ENCODE measurements around the gene OR2B2.

OR2B2 gene

GRCh38 chr6:27866357-27867050 lies 45.7 kb downstream of the OR2B2 start:
- no peak overlapping the region for H2AK5ac ChIP-seq (ENCODE audit: low read length)
- H3K36me3 ChIP-seq (ENCODE audit: control insufficient read depth in 1 of 2, insufficient read depth in 2 of 2, low read length in 2 of 2), result no peaks in the 10 kb centered on the region
- no peak overlapping the region for H3K4ac ChIP-seq (ENCODE audit: low read depth, low read length)
- H3K79me2 ChIP-seq (ENCODE audit: control insufficient read depth, insufficient read depth, low read length, poor library complexity), result peaks cover 3% of the 10 kb centered on the region
- H3K9me3 ChIP-seq (ENCODE audit: insufficient read depth, low read depth, low read length), result peaks cover 4% of the 10 kb centered on the region
- H4K8ac ChIP-seq (ENCODE audit: low read depth, low read length), result peak overlapping the region; percentile 1
- peak overlapping the region; percentile 7 for H3K18ac ChIP-seq (ENCODE audit: low read length)
- H3K79me1 ChIP-seq (ENCODE audit: low read length), result peaks cover 12% of the 10 kb centered on the region
- H4K12ac ChIP-seq (ENCODE audit: low read depth, low read length), result no peak overlapping the region
- peak overlapping the region; percentile 98 for H3K4me2 ChIP-seq (ENCODE audit: low read length)
- peak overlapping the region; percentile 47 for H3K14ac ChIP-seq (ENCODE audit: low read length)
- H2BK12ac ChIP-seq (ENCODE audit: low read length), result no peak overlapping the region
- H2BK120ac ChIP-seq (ENCODE audit: insufficient read depth, low read length, poor library complexity), result peak overlapping the region; percentile 33
- peak overlapping the region; percentile 75 for H3K27ac ChIP-seq (ENCODE audit: low read depth, low read length)
- peak overlapping the region; percentile 76 for H3K4me3 ChIP-seq (ENCODE audit: low read depth, low read length)
- peak overlapping the region; percentile 22 for H2BK5ac ChIP-seq (ENCODE audit: low read depth, low read length, poor library complexity)
- H3K27me3 ChIP-seq (ENCODE audit: insufficient read depth, low read length), result no peaks in the 10 kb centered on the region
- H3K9ac ChIP-seq (ENCODE audit: low read length), result peak overlapping the region; percentile 94
- H3K4me1 ChIP-seq (ENCODE audit: control insufficient read depth in 1 of 2, insufficient read depth in 2 of 2, low read length in 2 of 2), result peaks cover 2 to 8% of the 10 kb centered on the region in 2 experiments
- H4K91ac ChIP-seq (ENCODE audit: low read depth, low read length), result peak overlapping the region; percentile 0
- no peak overlapping the region for H3K23ac ChIP-seq (ENCODE audit: low read length)
- no peak overlapping the region for H2AFZ ChIP-seq (ENCODE audit: insufficient read depth, low read length, poor library complexity)
- peak in 1 of 2 donors; percentile 84 for DNase-seq
- no CpG with 5 or more reads among the region's 27 CpGs for WGBS (ENCODE audit: extremely low coverage, insufficient coverage, insufficient read length)

GRCh38 chr6:27865850-27866356 lies 46.3 kb downstream of the OR2B2 start:
- peaks cover 2 to 5% of the 10 kb centered on the region in 2 experiments for H3K4me1 ChIP-seq (ENCODE audit: control insufficient read depth in 1 of 2, insufficient read depth in 2 of 2, low read length in 2 of 2)
- DNase-seq, result no peak
- H2BK120ac ChIP-seq (ENCODE audit: insufficient read depth, low read length, poor library complexity), result no peak overlapping the region
- H3K4me3 ChIP-seq (ENCODE audit: low read depth, low read length), result peak overlapping the region; percentile 66
- peak overlapping the region; percentile 98 for H3K4me2 ChIP-seq (ENCODE audit: low read length)
- no peak overlapping the region for H3K23ac ChIP-seq (ENCODE audit: low read length)
- H4K8ac ChIP-seq (ENCODE audit: low read depth, low read length), result peak overlapping the region; percentile 13
- peak overlapping the region; percentile 34 for H3K9ac ChIP-seq (ENCODE audit: low read length)
- no peak overlapping the region for H2AK5ac ChIP-seq (ENCODE audit: low read length)
- no peak overlapping the region for H4K91ac ChIP-seq (ENCODE audit: low read depth, low read length)
- H3K79me1 ChIP-seq (ENCODE audit: low read length), result peaks cover 10% of the 10 kb centered on the region
- H3K27ac ChIP-seq (ENCODE audit: low read depth, low read length), result peak overlapping the region; percentile 56
- WGBS (ENCODE audit: extremely low coverage, insufficient coverage, insufficient read length), result no CpG with 5 or more reads among the region's 17 CpGs
- peaks cover 4% of the 10 kb centered on the region for H3K9me3 ChIP-seq (ENCODE audit: insufficient read depth, low read depth, low read length)
- H4K12ac ChIP-seq (ENCODE audit: low read depth, low read length), result no peak overlapping the region
- H2BK5ac ChIP-seq (ENCODE audit: low read depth, low read length, poor library complexity), result no peak overlapping the region
- peak overlapping the region; percentile 48 for H3K14ac ChIP-seq (ENCODE audit: low read length)
- H3K27me3 ChIP-seq (ENCODE audit: insufficient read depth, low read length), result no peaks in the 10 kb centered on the region
- no peak overlapping the region for H3K18ac ChIP-seq (ENCODE audit: low read length)
- H2BK12ac ChIP-seq (ENCODE audit: low read length), result no peak overlapping the region
- no peaks in the 10 kb centered on the region for H3K36me3 ChIP-seq (ENCODE audit: control insufficient read depth in 1 of 2, insufficient read depth in 2 of 2, low read length in 2 of 2)
- peak overlapping the region; percentile 26 for H2AFZ ChIP-seq (ENCODE audit: insufficient read depth, low read length, poor library complexity)
- H3K79me2 ChIP-seq (ENCODE audit: control insufficient read depth, insufficient read depth, low read length, poor library complexity), result peaks cover 3% of the 10 kb centered on the region
- no peak overlapping the region for H3K4ac ChIP-seq (ENCODE audit: low read depth, low read length)

DNA sequence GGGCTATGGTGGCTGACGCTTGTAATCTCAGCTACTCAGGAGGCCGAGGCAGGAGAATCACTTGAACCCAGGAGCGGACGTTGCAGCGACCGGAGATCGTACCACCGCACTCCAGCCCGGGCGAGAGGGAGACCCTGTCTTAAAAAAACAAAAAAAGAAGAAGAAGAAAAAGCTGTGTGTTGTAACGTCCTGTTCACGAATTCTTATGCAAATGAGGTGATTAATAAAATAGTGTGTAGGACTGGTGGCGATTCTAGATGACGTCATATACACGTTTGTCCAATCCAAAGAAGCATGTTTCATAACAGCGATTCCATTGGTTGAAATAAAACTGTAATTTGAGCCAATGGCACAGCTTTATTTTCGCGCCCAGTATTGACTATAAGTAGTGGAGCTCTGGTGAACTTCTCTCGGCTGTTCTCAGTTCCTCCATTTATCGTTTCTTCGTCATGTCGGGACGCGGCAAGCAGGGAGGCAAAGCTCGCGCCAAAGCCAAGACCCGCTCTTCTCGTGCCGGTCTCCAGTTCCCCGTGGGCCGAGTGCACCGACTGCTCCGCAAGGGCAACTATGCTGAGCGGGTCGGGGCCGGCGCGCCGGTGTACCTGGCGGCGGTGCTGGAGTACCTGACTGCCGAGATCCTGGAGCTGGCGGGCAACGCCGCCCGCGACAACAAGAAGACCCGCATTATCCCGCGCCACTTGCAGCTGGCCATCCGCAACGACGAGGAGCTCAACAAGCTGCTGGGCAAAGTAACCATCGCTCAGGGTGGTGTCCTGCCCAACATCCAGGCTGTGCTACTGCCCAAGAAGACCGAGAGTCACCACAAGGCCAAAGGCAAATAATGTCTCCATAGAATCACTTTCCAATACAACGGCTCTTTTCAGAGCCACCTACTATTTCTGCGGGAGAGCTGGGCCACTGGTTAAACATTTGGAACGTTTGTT lies 47.0 kb downstream of the OR2B2 start:
- peak overlapping the region; percentile 47 for H3K27ac ChIP-seq (ENCODE audit: low read depth, low read length)
- H2BK120ac ChIP-seq (ENCODE audit: insufficient read depth, low read length, poor library complexity), result no peak overlapping the region
- H4K91ac ChIP-seq (ENCODE audit: low read depth, low read length), result no peak overlapping the region
- H4K12ac ChIP-seq (ENCODE audit: low read depth, low read length), result no peak overlapping the region
- no peak overlapping the region for H3K4ac ChIP-seq (ENCODE audit: low read depth, low read length)
- peak overlapping the region; percentile 73 for H3K4me3 ChIP-seq (ENCODE audit: low read depth, low read length)
- no peaks in the 10 kb centered on the region for H3K27me3 ChIP-seq (ENCODE audit: insufficient read depth, low read length)
- H2BK5ac ChIP-seq (ENCODE audit: low read depth, low read length, poor library complexity), result no peak overlapping the region
- H3K9ac ChIP-seq (ENCODE audit: low read length), result peak overlapping the region; percentile 83
- peaks cover 3% of the 10 kb centered on the region for H3K79me2 ChIP-seq (ENCODE audit: control insufficient read depth, insufficient read depth, low read length, poor library complexity)
- peak overlapping the region; percentile 14 for H3K14ac ChIP-seq (ENCODE audit: low read length)
- H3K9me3 ChIP-seq (ENCODE audit: insufficient read depth, low read depth, low read length), result peaks cover 4% of the 10 kb centered on the region
- H2BK12ac ChIP-seq (ENCODE audit: low read length), result no peak overlapping the region
- peak overlapping the region; percentile 0 for H2AFZ ChIP-seq (ENCODE audit: insufficient read depth, low read length, poor library complexity)
- no peak overlapping the region for H2AK5ac ChIP-seq (ENCODE audit: low read length)
- DNase-seq, result peak; percentile 90 to 99
- H3K4me2 ChIP-seq (ENCODE audit: low read length), result peak overlapping the region; percentile 98
- no peak overlapping the region for H3K23ac ChIP-seq (ENCODE audit: low read length)
- no CpG with 5 or more reads among the region's 58 CpGs for WGBS (ENCODE audit: extremely low coverage, insufficient coverage, insufficient read length)
- H4K8ac ChIP-seq (ENCODE audit: low read depth, low read length), result no peak overlapping the region
- no peaks in the 10 kb centered on the region for H3K36me3 ChIP-seq (ENCODE audit: control insufficient read depth in 1 of 2, insufficient read depth in 2 of 2, low read length in 2 of 2)
- H3K18ac ChIP-seq (ENCODE audit: low read length), result peak overlapping the region; percentile 30
- H3K4me1 ChIP-seq (ENCODE audit: control insufficient read depth in 1 of 2, insufficient read depth in 2 of 2, low read length in 2 of 2), result peaks cover 2 to 5% of the 10 kb centered on the region in 2 experiments
- H3K79me1 ChIP-seq (ENCODE audit: low read length), result peaks cover 8% of the 10 kb centered on the region

Data from trophoblast cell (in vitro differentiated cells and primary cell).